ENCODE measurements around the gene GPATCH2L.

Gene GPATCH2L

GRCh38 chr14:76163668-76164363 lies 12.1 kb downstream of the GPATCH2L start:
- no peaks in the 10 kb centered on the region for H3K9me3 ChIP-seq (replicated peaks; ENCODE audit: insufficient read depth, low read length)
- no peaks in the 10 kb centered on the region for H3K9me2 ChIP-seq (replicated peaks; ENCODE audit: insufficient read depth, low read length)
- no peak for DNase-seq
- peaks cover 9% of the 10 kb centered on the region for H3K79me2 ChIP-seq (ENCODE audit: low read length)
- H3K9ac ChIP-seq (ENCODE audit: low read length) = no peak overlapping the region
- TF ChIP-seq EZH2 (optimal IDR thresholded peaks at IDR 0.05; ENCODE audit: low read depth, low read length) (no peak), EZH2phosphoT487 (IDR thresholded peaks at IDR 0.05; ENCODE audit: low read length) (no peak)
- TF ChIP-seq, protein P1, sequence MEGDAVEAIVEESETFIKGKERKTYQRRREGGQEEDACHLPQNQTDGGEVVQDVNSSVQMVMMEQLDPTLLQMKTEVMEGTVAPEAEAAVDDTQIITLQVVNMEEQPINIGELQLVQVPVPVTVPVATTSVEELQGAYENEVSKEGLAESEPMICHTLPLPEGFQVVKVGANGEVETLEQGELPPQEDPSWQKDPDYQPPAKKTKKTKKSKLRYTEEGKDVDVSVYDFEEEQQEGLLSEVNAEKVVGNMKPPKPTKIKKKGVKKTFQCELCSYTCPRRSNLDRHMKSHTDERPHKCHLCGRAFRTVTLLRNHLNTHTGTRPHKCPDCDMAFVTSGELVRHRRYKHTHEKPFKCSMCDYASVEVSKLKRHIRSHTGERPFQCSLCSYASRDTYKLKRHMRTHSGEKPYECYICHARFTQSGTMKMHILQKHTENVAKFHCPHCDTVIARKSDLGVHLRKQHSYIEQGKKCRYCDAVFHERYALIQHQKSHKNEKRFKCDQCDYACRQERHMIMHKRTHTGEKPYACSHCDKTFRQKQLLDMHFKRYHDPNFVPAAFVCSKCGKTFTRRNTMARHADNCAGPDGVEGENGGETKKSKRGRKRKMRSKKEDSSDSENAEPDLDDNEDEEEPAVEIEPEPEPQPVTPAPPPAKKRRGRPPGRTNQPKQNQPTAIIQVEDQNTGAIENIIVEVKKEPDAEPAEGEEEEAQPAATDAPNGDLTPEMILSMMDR (IDR thresholded peaks at IDR 0.05; ENCODE audit: low read length) = no peak
- no peaks in the 10 kb centered on the region for H3K36me3 ChIP-seq (replicated peaks; ENCODE audit: insufficient read depth, low read length)
- no peaks in the 10 kb centered on the region for H3K4me1 ChIP-seq (ENCODE audit: low read length)
- no peak overlapping the region for H3K4me2 ChIP-seq (ENCODE audit: low read depth, low read length)
- no peaks in the 10 kb centered on the region for H4K20me1 ChIP-seq (ENCODE audit: insufficient read depth, low read length)
- H3K4me3 ChIP-seq (ENCODE audit: low read length) = no peak overlapping the region
- no peaks in the 10 kb centered on the region for H3F3A ChIP-seq (ENCODE audit: insufficient read depth, low read length)
- H3K27ac ChIP-seq (ENCODE audit: low read length) = no peak overlapping the region
- no peaks in the 10 kb centered on the region for H3K27me3 ChIP-seq (replicated peaks; ENCODE audit: insufficient read depth, low read length)
- H2AFZ ChIP-seq (ENCODE audit: low read length) = no peak overlapping the region

DNA sequence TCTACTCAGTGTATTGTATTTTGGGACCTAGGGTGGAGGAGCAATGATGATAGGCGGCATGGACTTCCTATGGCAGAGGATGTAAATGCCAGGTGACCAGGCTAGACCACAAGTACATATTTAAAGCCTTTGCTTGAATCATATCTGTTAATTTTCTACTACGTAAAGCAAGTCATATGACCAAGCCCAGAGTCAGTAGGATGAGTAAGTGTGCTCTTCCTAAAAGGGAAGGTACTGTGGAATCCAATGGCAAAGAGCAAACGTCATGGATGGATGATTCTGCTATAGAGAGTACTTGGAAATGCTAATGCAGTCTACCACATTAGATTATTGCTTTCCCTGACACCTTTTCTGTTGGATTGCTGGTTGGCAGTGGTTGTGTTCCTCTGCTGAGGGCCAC lies 16.8 kb downstream of the GPATCH2L start:
- H3K79me2 ChIP-seq (ENCODE audit: low read length) = peaks cover 5% of the 10 kb centered on the region; the same call in 1 of the 2 replicates
- H3K4me2 ChIP-seq (ENCODE audit: low read depth, low read length) = no peak overlapping the region
- no peaks in the 10 kb centered on the region for H3K36me3 ChIP-seq (replicated peaks; ENCODE audit: insufficient read depth, low read length)
- no peaks in the 10 kb centered on the region for H3F3A ChIP-seq (ENCODE audit: insufficient read depth, low read length)
- H3K9ac ChIP-seq (ENCODE audit: low read length) = no peak overlapping the region
- no peaks in the 10 kb centered on the region for H3K4me1 ChIP-seq (ENCODE audit: low read length)
- no peak overlapping the region for H2AFZ ChIP-seq (ENCODE audit: low read length)
- H4K20me1 ChIP-seq (ENCODE audit: insufficient read depth, low read length) = no peaks in the 10 kb centered on the region
- H3K27me3 ChIP-seq (replicated peaks; ENCODE audit: insufficient read depth, low read length) = no peaks in the 10 kb centered on the region
- TF ChIP-seq EZH2 (optimal IDR thresholded peaks at IDR 0.05; ENCODE audit: low read depth, low read length) = no peak
- TF ChIP-seq EZH2phosphoT487 (IDR thresholded peaks at IDR 0.05; ENCODE audit: low read length) = no peak
- TF ChIP-seq, protein P1 (IDR thresholded peaks at IDR 0.05; ENCODE audit: low read length) = no peak
- H3K4me3 ChIP-seq (ENCODE audit: low read length) = no peak overlapping the region
- H3K9me3 ChIP-seq (replicated peaks; ENCODE audit: insufficient read depth, low read length) = no peaks in the 10 kb centered on the region
- DNase-seq = no peak
- H3K27ac ChIP-seq (ENCODE audit: low read length) = no peak overlapping the region
- H3K9me2 ChIP-seq (replicated peaks; ENCODE audit: insufficient read depth, low read length) = no peaks in the 10 kb centered on the region

DNA sequence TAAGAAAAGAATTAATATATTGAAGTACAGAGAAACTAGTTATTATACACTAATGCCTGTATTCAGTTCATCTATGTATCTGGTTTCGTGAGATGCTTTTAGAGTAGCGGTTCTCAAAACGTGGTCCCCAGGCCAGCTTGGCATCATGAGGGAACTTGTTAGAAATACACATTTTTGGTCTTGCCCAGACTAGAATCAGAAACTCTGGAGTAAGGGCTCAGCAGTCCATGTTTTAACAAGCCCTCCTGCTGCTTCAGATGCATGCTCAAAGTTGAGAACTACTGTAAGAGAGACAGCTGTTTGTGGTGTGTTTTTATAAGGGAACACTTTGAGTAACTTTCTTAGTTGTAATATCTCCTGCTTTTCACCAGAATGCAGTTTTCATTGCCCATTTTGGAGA lies 18.1 kb downstream of the GPATCH2L start:
- no peak for TF ChIP-seq EZH2phosphoT487 (IDR thresholded peaks at IDR 0.05; ENCODE audit: low read length)
- TF ChIP-seq, protein P1 (IDR thresholded peaks at IDR 0.05; ENCODE audit: low read length) = no peak

More for the DNA sequence above, 18.1 kb downstream of the GPATCH2L start:
- no peak for DNase-seq
- Histone ChIP-seq H3K27ac (ENCODE audit: low read length) (no peak overlapping the region), H3K9me3 (replicated peaks; ENCODE audit: insufficient read depth, low read length) (no peaks in the 10 kb centered on the region), H3K4me1 (ENCODE audit: low read length) (no peaks in the 10 kb centered on the region), H3K9me2 (replicated peaks; ENCODE audit: insufficient read depth, low read length) (no peaks in the 10 kb centered on the region), H3K79me2 (ENCODE audit: low read length) (no peaks in the 10 kb centered on the region; the same call in 1 of the 2 replicates), H3K36me3 (replicated peaks; ENCODE audit: insufficient read depth, low read length) (no peaks in the 10 kb centered on the region), H3K4me3 (ENCODE audit: low read length) (no peak overlapping the region), H3F3A (ENCODE audit: insufficient read depth, low read length) (no peaks in the 10 kb centered on the region), H3K9ac (ENCODE audit: low read length) (no peak overlapping the region), H3K27me3 (replicated peaks; ENCODE audit: insufficient read depth, low read length) (no peaks in the 10 kb centered on the region), H3K4me2 (ENCODE audit: low read depth, low read length) (no peak overlapping the region), H2AFZ (ENCODE audit: low read length) (no peak overlapping the region), H4K20me1 (ENCODE audit: insufficient read depth, low read length) (no peaks in the 10 kb centered on the region)
